ENCODE data around the gene PLEKHH3.

GRCh38 chr17:42678951-42679491, 2.2 kb upstream of the PLEKHH3 start:
- TF ChIP-seq CTCF (conservative IDR thresholded peaks at IDR 0.05; ENCODE audit: low read length) (no peak), EZH2phosphoT487 (IDR thresholded peaks at IDR 0.05; ENCODE audit: borderline replicate concordance) (no peak)

All from Loucy (cell line).